HG02763 (cell line): ENCODE results near the gene WNT2.
"Not testable (repeated sequence)": the region's sequence is repeated elsewhere in the genome, so short reads cannot be mapped to it uniquely, and the experiment has no call there.

Experiments
- ATAC-seq: cut with Tn5 transposase; IDR thresholded peaks from one replicate; pipeline ENCODE4 v1.9.1; 2021; ENCODE audit warnings: mild to moderate bottlenecking, moderate library complexity; ENCODE audit not compliant: unreplicated experiment

The WNT2 gene

DNA sequence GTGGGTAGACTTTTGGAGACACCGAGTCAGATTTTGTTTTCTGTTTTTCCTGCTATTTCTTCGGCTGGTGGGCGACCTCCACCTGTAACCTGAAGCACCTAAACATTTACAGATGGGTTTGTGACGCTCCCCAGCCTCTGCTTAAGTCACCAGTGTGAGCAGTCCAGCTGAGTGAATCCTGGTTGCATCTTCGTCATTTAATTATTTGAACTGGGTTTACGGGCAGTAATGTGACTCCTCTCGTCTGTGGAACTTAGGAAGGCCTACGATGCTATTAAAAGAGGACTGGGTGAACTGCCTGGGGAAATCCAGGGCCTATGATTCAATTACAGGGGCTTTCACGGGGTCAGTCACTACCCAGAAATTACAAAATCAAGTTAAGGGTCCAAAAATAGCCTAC, 52.5 kb downstream of the WNT2 start:
- ATAC-seq, result no peak

DNA sequence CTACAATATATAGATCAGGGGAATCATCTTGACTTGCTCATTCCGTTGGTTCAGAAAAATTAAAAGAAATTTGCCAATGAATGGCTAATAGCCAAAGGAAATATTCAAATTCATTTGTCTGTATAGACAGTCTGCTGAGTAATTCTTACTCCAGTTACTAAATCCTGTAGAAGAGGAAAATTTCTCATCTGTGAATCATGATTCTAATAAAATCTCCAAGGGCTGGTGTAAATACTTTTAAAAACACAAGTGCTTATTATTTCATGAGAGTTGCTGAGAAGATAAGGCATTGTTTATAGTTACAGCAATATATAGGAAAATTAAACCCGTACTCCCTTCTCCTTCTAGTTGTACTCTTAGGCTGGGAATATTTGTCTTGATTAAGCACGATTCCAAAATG, 53.0 kb downstream of the WNT2 start:
- no peak for ATAC-seq

DNA sequence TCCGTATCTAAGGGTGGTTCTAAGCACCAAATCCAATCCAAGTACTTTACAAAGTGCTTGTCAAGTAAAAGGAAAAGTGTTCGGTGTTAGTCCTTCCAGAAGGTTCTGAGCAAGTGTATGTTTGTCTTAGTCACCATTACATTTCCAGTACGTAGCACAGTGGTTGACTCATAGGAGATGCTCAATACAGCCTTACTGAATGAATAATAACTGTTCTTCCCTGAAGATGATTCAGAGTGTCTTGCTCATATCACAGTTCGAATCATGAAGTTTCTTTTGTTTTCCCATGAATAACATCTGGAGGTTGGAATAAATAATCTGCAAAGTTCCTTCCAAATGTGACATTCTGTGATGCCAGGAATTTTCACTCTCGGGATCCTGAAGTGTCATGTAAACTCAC, 53.4 kb downstream of the WNT2 start:
- no peak for ATAC-seq

DNA sequence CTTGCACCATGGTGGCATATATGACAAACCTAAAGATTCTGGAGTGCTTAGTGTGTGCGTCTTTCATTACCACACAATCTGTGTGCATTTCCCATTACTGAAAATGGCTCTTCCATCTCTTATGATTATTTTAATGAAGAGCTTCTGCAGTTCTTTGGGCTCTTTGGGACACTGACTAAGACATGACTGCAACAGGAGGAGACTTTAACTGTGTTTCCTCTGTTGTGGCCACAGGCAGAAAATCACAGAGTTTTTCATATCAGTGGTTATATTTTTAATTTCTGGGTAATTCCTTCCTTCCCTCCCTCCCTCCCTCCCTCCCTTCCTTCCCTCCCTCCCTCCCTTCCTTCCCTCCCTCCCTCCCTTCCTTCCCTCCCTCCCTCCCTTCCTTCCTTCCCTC, 58.1 kb downstream of the WNT2 start:
- ATAC-seq, result no peak

DNA sequence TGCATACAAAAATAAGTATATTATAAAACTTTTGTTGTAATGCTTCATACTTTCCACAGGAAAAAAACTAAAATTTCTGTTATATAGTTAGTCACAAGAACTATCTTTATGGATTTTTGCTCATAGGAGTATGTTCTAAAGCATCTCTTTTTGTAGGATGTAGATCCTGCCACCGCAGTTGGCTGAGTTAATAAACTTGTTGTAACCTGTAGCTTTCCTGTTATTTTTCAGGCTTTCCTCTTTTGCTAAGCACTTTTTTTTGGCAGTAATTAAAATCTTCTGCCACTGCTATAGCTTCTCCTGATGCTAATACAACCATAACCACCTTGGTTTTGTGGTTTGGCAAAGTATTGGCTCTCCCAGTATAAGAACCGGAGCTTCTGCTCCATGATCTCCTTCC, 60.3 kb downstream of the WNT2 start:
- ATAC-seq, result no peak

DNA sequence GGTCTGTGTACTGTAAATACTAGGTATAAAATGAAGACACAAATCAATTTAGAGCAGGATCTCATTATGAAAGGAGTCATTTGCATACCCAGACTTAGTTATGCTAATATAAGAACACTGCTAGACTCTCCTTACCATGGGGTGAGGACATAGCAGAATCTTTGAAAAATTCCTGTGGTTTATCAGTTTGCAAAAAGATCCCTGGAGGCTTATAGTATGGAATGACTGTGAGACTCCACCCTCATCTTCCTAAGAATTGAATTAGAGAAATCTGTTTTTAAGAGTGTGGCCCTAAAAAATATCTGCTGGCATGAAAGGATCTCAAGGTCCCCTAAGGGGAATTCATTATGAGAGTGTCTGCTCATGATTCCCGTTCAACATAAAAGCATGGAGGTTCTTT, 63.2 kb downstream of the WNT2 start:
- ATAC-seq, result no peak

DNA sequence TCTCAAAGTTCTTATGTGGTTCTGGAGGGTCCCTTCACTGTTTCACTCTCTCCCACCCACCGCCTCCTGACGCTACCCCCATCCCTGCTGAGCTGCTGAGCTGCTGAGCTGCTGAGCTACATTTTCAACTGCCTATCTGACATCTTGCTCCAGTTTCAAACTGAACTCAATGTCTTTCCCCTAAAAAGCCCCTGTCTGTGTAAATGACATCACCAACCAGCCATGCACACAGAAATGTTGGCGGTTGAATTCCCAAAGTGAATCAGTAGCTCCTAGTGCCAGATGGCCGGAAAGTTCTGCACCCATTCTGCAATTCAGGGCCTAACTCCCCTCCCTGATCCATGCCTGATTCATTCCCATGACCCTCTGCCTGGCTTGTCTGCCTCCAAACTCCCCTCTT, 71.2 kb downstream of the WNT2 start:
- ATAC-seq, result no peak

DNA sequence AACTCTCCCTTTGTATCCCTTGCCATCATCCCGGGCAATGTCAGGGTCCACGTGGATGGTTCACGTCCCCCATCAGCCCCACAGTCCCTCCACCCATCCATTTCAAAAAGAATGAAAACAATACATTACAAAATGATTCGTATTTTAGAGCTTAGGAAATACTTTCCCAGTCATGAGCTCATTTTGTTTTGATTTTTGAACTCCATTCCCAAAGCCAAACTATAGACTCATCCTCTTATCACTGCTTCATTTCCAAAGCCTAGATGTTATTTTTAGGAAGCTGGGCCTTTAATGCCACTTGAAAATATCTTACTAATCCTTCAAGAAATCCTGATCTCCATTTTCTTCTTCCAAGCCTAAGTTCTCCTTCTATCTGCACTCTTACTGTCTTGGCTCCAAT, 72.1 kb downstream of the WNT2 start:
- no peak for ATAC-seq

DNA sequence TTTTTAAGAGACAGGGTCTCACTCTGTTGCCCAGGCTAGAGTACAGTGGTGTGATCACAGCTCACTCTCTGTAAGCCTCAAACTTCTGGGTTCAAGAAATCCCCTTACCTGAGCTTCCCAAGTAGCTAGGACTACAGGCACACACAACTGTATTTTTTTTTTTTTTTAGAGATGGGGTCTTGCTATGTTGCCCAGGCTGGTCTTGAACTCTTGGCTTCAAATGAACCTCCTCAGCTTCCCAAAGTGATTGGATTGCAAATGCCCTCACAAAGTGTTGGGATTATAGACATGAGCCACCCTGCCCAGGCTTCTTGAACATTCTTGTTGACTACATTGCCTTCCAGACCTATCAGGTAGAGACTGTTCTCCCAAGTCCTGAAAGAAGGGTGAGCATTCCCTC, 72.6 kb downstream of the WNT2 start:
- no peak for ATAC-seq

DNA sequence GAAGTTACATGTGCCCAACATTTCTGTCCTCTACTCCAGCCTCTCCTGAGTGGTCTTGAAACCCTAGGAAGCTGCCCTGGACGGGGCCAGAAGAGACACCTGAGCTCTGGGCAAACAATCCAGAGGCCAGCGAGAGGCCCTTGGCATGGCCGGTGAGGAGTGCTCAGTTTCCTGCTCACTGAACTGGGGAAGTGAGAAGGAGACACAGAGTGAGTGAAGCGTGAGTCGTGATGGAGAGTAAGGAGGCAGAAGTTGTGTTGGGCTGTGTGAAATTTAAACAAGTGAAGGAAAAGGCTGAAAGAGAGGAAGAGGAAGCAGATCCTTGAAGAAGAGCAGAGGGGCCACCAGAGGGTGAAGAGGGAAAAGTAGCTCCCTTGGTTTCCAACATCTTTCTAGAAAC, 73.2 kb downstream of the WNT2 start:
- no peak for ATAC-seq

DNA sequence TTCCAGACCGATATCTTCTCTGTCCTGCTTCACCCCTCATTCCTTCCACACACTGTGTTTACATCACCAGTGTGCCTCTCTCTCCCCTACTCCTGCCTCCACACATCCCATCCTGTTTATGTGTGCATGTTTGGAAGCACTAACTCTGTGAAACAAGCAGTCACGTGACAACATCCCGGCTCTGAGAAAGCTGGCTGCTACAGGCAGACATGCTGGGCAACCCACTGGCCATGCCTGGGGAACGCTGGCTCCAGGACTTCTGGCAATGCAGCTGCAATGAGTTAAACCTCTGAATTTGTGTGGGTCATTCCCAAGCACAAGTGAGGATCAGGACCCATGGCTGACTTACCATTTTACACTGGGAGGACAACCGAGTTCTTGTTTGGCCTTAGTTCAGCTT, 74.0 kb downstream of the WNT2 start:
- ATAC-seq, result no peak

DNA sequence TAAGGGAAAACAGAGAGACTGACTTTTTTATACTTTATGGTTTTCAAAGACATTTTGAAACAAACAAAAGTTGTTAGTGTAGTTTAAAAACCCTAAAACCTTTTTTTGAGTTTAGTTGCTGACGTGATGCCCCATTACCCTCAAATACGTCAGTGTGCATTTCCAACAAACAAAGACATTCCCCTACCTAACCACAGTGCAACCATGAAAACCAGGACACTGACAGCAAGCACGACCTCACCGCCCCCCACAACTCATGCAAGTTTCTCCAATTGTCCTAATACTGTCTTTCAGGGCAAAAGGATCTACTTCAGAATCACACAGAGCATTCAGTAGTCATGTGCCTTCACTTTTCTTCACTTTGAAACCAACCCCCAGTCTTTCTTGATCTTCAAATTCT, 75.0 kb downstream of the WNT2 start:
- no peak for ATAC-seq

DNA sequence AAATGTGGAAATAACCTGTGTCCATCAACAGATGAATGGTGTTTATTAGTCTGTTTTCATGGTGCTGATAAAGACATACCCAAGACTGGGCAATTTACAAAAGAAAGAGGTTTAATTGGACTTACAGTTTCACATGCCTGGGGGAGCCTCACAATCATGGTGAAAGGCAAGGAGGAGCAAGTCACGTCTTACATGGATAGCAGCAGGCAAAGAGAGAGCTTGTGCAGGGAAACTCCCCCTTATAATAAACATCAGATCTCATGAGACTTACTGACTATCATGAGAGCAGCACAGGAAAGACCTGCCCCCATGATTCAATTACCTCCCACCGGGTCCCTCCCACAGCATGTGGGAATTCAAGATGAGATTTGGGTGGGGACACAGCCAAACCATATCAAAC, 77.2 kb downstream of the WNT2 start:
- not testable (repeated sequence) for ATAC-seq

DNA sequence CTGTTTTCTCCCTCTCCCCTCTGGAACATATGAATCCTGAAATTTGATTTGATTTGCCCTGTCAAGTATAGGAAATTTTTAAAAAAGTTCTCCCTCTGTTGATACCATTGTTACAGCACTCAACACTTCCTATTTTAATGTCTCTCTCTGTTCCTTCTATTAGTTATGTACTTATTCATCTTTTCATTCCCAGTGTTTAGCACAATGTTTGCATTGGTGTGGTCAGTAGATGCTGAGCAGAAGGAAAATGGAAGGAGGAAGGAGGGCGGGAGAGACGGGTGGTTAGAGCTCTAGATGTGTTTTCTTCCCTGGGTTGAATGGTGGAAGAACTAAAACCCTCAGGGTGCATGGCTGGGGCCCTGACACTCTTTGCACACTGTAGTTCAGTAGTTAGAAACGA, 79.5 kb downstream of the WNT2 start:
- no peak for ATAC-seq

DNA sequence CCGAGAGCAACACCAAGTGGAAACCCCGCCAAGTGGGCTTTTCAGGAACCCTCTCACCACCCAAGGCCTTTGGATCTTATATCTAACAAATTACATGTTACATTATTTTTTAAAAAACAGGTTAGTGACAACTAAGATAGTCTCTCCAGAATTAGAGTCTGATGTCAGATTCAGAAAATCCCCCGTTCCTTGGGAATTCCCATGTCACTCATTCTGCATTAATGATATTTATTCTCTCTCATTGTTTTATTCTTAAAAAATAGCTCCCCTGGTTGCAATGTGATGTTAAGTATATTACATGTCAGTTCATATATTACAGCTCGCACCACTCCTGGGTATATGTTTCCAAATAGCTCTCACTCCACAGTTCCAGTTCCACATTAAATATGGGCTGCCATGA, 81.8 kb downstream of the WNT2 start:
- ATAC-seq, result no peak

DNA sequence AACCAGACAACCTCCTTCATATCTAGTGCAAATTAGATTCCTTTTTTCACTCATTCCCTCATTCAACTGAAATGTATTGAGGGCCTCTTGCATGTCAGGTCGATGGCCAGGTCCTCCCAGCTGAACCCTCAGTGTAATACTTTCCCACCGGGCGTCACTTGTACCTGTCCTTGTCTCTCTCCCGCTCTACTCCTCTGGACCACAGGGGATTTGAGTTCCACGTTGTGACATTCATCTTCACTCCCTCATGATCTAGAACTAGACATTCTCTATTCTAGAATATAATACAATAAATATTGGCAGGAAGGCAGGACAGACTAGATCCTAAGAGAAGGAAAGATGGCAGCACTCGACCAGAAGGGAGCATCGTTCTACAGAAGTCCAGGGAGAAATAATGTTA, 83.9 kb downstream of the WNT2 start:
- no peak for ATAC-seq

DNA sequence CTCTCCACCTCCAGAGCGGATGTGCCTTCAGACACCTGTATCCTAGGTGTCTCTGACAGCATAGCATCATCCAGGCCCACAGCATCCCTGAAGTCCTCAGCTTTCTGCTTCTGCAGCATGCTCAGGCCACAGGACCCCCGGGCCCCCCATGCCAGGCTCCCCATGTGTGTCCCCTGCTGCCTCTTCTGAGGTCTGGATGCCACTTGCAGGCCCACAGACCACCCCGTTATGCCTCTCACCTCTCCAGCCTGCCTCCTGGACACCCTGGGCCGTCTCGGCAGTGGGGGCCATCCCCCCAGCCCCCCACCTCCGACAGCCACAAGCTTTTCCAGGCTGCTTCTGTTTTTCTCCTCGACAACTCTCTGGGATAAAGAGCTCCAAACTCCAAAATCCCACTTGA, 84.4 kb downstream of the WNT2 start:
- ATAC-seq, result no peak

DNA sequence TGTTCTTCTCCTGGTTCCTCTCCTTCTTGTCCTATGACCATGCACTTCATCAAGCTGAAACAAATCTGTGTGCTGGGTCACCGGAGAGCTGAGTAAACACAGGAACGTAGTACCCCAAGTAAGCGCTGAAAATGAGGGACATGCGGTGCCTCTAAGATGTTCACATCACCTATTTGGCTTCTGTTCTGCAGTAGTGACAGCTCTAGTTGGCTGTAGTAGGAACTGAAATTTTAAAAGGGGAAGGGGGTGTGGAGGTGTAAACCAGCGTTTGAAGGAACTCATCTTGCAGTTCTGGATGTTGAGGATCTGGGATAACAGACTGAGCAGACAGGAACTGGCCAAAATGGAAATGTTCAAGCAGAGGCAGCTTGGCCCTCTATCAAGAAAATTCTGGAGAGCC, 85.2 kb downstream of the WNT2 start:
- ATAC-seq, result no peak

DNA sequence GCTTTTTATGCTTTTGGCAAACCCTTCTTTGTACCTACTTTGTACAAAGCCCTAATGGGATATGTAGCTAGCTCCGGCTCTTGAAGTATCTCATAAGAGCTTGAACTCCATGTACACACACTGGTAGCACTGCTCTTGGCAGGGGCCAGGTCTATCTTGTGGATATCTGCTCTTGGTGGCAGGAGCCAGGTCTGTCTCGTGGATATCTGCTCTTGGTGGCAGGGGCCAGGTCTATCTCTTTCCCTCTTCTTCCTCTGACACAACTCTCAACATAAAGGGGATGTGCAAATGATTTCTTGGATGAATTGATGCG, 91.9 kb downstream of the WNT2 start:
- ATAC-seq, result no peak

DNA sequence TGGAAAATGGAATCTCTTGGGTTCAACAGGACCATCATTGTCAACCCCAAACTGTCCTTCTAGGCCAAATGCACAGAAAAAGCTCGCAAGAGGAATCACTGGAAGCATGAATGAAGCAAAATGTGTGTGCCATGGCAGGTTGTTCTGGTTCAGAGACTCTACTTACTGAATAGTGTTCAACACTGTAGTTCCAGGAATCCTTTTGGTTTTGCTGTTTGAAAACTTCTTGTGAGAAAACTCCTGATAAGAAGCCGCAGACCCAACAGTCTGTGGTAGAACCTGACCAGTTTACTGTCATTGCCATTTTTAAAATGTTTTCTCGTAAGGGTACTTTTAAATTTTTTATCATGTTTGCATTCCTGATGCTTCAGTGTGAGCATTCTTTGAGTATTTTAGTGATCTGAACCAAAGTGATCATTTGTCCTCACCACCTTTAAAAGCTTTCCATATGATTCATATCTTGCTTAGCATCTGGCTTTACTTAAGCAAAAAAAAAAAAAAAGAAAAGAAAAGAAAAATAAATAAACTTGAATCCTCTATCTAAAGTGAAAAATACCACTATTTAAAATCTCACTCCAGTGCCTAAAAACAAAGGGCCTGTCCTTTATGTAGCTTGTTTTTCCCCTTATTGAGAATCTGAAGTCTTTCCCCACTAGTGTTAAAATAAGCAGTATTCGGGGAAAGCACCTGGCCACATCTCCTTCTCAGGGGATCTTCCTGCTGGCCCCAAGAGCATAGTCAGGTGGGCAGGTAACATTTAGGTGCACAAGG, 92.4 kb downstream of the WNT2 start:
- ATAC-seq, result peak; percentile 76

DNA sequence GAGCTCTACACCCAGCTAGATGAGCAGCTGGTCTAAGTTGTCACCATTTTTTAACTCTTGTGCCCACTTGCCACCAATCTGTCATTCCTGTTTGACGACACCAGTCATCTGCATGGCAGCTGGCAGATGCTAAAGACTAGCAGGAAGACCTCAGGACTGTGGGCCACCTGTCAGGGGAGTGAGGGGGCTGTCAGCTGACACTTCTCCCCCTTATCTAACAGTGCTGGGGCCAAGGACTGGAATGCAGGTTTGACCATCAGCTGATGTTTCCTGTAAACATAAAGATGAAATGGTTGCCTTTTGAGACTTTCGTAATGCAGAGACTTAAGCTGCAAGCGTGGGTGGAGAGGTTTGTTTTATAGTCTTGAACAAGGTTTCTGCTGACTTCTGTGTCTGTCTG, 93.5 kb downstream of the WNT2 start:
- ATAC-seq, result no peak

DNA sequence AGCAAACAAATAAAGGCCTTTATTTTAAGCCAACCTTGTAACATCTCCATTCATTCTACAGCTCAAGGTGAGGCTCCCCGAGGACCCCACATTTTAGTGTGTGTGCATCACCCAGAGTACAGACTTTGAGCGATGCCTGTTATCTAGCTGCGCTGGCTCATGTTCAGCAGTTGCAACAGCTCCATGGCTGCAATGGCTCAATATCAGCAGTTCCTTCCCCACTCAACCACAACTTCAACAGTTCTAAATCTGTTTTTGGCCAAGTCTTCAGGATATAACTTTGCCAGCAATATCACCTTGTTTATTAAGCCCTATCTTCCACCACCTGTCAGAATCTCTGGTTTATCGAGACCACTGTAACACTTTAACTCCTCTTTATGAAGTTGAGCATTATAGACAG, 95.8 kb downstream of the WNT2 start:
- no peak for ATAC-seq

DNA sequence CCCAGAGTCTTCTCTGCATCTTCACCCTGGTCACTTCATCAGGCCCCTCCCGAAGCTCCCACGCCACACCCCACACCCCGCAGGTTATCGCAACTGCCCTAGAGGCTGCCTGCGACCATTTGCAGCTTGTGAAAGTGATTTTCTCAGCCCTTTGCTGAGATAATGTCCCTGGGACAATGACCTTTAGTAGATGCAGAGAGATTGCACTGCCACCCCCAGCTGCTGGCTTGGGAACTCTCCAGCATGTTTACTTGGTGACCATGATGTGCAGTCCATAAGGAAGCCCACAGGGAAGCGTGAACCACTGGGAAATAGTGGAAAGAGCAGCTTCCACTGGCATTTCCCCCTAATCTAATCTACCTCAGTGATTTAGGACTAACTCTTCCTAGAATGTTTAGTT, 97.3 kb downstream of the WNT2 start:
- ATAC-seq, result no peak
